OCI-LY3 (cell line): ENCODE measurements around the gene GDF2.

Experiments used
- CTCF ChIP-seq: fragments of 200-600, 300-600 bp; sonication (generic); IDR thresholded peaks from 2 replicates; pipeline ENCODE4 v1.5.1; 2014; ENCODE audit warnings: antibody characterized with exemption, low read length, low read depth
- EZH2phosphoT487 ChIP-seq: fragments of 200-600 bp; shearing (Covaris generic); IDR thresholded peaks from 2 replicates; pipeline ENCODE4 v1.6.1; 2018; ENCODE audit warnings: antibody characterized with exemption, mixed run types, low read depth

GRCh38 chr10:47283101-47283630, 39.1 kb upstream of the GDF2 start:
- TF ChIP-seq CTCF (no peak), EZH2phosphoT487 (no peak)
